BE2C (cell line): ENCODE data around the gene MEF2C.

Experiments used
- DNase-seq: peaks from one replicate; pipeline ENCODE4 v3.0.0-alpha.2; 2020
- H3K27me3 ChIP-seq: fragments of 250-450 bp; sonication (Bioruptor Pico); 2 replicates; pipeline ENCODE4 v1.5.1; 2020; ENCODE audit warnings: mild to moderate bottlenecking
- H3K36me3 ChIP-seq: fragments of 250-450 bp; sonication (Bioruptor Pico); 2 replicates; pipeline ENCODE4 v1.5.1; 2020; ENCODE audit warnings: mild to moderate bottlenecking
- H3K4me1 ChIP-seq: fragments of 250-450 bp; sonication (Bioruptor Pico); 2 replicates; pipeline ENCODE4 v1.5.1; 2020
- H3K4me3 ChIP-seq: 2 replicates; pipeline ENCODE4 v1.5.1; 2011; ENCODE audit warnings: low read depth, low read length
- H3K9me3 ChIP-seq: fragments of 250-450 bp; sonication (Bioruptor Pico); 2 replicates; pipeline ENCODE4 v1.5.1; 2020
- TF ChIP-seq, protein P1 (sequence below): IDR thresholded peaks from 2 replicates; pipeline ENCODE4 v1.5.1; 2012; ENCODE audit warnings: mild to moderate bottlenecking, low read depth, low read length

Gene MEF2C

DNA sequence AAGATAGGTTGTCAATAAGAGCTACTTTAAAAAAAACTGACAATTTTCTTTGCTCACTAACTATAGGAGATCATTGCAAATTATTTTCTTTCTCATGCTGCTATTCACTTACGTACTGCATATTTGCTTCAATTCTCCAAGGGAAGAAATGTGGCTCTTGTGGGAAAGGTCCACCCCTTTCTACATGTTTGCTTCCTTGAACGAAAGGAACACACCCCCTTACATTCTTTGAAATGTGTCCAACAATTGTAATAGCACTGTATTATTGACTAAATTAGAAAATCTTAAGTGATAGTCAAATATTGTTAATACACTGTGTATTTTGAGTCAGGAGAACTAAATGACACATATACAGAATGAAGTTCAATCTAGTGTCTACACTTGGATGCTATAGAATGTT is 5.2 kb downstream of the MEF2C start:
- Histone ChIP-seq H3K4me3 (no peak overlapping the region), H3K4me1 (no peaks in the 10 kb centered on the region)
- TF ChIP-seq, protein P1, sequence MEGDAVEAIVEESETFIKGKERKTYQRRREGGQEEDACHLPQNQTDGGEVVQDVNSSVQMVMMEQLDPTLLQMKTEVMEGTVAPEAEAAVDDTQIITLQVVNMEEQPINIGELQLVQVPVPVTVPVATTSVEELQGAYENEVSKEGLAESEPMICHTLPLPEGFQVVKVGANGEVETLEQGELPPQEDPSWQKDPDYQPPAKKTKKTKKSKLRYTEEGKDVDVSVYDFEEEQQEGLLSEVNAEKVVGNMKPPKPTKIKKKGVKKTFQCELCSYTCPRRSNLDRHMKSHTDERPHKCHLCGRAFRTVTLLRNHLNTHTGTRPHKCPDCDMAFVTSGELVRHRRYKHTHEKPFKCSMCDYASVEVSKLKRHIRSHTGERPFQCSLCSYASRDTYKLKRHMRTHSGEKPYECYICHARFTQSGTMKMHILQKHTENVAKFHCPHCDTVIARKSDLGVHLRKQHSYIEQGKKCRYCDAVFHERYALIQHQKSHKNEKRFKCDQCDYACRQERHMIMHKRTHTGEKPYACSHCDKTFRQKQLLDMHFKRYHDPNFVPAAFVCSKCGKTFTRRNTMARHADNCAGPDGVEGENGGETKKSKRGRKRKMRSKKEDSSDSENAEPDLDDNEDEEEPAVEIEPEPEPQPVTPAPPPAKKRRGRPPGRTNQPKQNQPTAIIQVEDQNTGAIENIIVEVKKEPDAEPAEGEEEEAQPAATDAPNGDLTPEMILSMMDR: no peak

DNA sequence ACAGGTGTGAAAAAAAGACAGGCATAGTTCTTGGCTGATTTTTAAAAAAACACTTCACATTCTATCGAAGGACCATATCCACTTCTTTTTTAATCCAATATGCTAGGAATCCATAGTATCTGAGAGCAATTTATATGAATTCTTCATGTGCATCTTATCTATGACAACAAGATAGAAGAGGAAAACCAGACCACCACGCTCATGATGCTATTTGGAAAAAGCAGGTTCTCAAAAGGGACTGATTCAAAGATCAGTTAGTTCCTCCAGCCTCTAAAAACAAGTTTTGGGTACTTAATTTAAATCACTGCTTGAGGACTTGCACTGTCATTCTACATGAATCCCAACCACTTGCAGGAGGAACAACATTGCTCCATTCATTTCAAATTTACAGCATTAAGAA is 6.3 kb downstream of the MEF2C start:
- no peak for DNase-seq
- H3K4me1 ChIP-seq: no peaks in the 10 kb centered on the region
- H3K4me3 ChIP-seq: no peak overlapping the region
- peaks cover 46% of the 10 kb centered on the region for H3K27me3 ChIP-seq
- H3K9me3 ChIP-seq: no peaks in the 10 kb centered on the region
- no peaks in the 10 kb centered on the region for H3K36me3 ChIP-seq
- TF ChIP-seq, protein P1: no peak

More for the DNA sequence above, 5.2 kb downstream of the MEF2C start:
- Histone ChIP-seq H3K27me3 (peaks cover 57% of the 10 kb centered on the region), H3K9me3 (no peaks in the 10 kb centered on the region), H3K36me3 (no peaks in the 10 kb centered on the region)
- DNase-seq: no peak

DNA sequence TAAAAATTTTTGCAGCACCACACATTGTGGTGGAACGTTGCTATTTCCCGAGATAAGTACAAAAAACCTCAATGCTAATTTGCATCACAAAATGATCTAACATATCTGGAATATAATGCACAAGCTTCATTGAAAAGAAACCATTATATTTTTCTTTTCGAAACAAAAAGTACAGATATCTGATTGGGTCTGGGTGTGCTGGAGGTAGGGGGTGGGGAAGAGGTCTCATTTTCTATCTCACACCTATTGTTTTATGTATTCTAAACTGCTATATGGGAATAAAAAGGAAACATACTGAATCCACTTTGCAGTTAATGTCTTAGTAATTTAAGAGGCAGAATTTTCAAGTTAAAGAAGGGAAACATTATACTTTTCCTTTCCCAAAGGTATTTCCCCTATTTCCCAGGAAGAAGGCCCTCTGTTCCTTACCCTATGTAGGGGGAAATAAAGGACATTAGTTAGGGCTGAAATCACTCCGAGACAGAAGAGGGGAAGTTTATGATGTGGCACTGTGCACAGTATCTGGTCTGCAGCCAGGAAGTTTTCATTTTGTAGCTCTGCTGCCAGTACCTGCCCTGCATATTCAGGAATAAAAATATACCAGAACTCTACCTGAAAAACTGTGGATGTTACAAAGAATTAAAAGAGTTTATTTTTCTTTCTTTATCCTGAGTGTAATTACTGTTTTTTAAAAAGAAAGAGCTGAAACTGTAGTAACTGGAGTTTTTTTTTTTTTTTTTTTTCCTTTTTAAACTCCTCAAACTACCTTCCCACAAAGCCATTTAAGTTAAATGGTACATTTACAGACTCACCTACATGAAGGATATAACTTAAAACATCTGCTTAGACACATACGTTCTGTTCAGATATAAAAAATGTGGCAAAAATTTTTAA is 7.4 kb downstream of the MEF2C start:
- H3K4me3 ChIP-seq: no peak overlapping the region
- no peak for DNase-seq
- peaks cover 38% of the 10 kb centered on the region for H3K27me3 ChIP-seq
- no peaks in the 10 kb centered on the region for H3K9me3 ChIP-seq
- no peaks in the 10 kb centered on the region for H3K36me3 ChIP-seq
- H3K4me1 ChIP-seq: no peaks in the 10 kb centered on the region
- TF ChIP-seq, protein P1: no peak

DNA sequence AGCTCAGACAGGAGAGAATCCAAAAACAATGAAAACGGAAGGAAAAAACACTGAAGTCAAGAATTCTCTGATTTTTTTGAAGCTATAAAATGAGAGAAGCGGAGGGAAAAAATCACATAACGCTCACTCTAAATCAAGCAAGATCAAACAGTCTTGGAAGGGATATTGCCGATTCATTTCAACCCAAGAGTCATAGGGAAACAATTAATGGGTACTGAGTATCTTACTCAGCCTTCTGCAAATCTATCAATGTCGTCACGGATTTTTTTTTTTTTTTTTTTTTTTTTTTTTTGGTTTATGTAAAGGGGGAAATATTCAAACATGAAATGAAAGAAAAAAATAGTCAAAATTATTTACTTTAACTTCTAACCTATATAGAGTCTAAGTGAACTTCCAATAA is 9.5 kb downstream of the MEF2C start:
- H3K27me3 ChIP-seq: peaks cover 27% of the 10 kb centered on the region
- DNase-seq: no peak
- no peaks in the 10 kb centered on the region for H3K4me1 ChIP-seq
- TF ChIP-seq, protein P1: no peak
- H3K4me3 ChIP-seq: no peak overlapping the region
- H3K36me3 ChIP-seq: no peaks in the 10 kb centered on the region
- no peaks in the 10 kb centered on the region for H3K9me3 ChIP-seq

DNA sequence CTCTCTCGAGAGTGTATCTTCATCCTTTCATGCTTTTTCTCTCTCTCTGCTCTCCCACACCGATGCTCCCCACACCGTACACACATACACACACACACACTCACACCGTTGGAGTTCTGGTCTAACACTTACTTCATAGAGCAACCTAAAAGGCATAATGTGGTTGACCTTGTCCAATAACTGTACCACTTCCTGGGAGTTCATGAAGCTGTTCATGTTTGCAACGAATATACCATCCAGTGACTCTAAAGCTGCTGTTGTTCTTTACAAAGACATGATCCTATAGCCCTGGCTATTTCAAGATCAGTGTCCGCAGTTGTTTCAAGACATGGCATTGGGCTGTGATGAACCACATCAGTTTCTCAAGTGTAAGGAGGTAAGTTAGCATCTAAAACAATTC is 10.0 kb downstream of the MEF2C start:
- peaks cover 26% of the 10 kb centered on the region for H3K27me3 ChIP-seq
- H3K4me1 ChIP-seq: no peaks in the 10 kb centered on the region
- TF ChIP-seq, protein P1: no peak
- no peak for DNase-seq
- no peak overlapping the region for H3K4me3 ChIP-seq
- H3K36me3 ChIP-seq: no peaks in the 10 kb centered on the region
- H3K9me3 ChIP-seq: no peaks in the 10 kb centered on the region

DNA sequence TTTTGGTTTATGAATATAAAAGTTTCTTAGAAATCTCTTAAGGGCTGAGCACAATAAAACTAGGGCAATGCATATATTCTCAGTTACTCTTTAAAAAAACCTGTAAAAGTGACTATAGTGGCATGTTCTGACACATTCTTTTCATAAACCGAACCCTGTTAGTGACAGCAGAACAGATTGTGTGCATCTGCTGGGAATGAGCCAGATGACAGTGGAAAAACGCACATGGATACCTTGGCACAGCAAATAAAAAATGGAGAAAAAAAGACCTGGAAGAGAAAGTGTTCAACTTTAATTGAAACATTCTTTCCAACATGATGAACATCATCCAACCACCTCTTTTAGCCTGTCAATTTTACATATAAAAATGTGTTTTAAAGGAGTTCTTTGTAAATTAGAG is 12.7 kb downstream of the MEF2C start:
- peaks cover 16% of the 10 kb centered on the region for H3K27me3 ChIP-seq
- H3K4me1 ChIP-seq: no peaks in the 10 kb centered on the region
- no peak overlapping the region for H3K4me3 ChIP-seq
- no peaks in the 10 kb centered on the region for H3K36me3 ChIP-seq
- no peaks in the 10 kb centered on the region for H3K9me3 ChIP-seq
- no peak for DNase-seq
- TF ChIP-seq, protein P1: no peak
